Ascending aorta (tissue), 2 donors: ENCODE measurements around the gene KDM6A. TPM values are rescaled to one million over a fixed set of nuclear protein-coding genes. Genes with fewer than 3 reads are reported as not detected.

ENCODE experiments used
- DNase-seq, 2 donors: peaks; one replicate each; pipeline ENCODE4 v3.0.0-alpha.2; 2019; ENCODE audit warnings: low spot score in 2 of 2
- H3K27ac ChIP-seq, 2 donors: fragments of 200-600 bp; sonication (generic); one replicate each; pipeline ENCODE4 v1.5.1; 2016 to 2017; ENCODE audit warnings: mild to moderate bottlenecking in 1 of 2
- H3K27me3 ChIP-seq: fragments of 200-600 bp; sonication (generic); one replicate; pipeline ENCODE4 v1.5.1; 2017
- H3K36me3 ChIP-seq, 2 donors: fragments of 200-600 bp; sonication (generic); one replicate each; pipeline ENCODE4 v1.5.1; 2016
- H3K4me1 ChIP-seq, 2 donors: fragments of 200-600 bp; sonication (generic); one replicate each; pipeline ENCODE4 v1.5.1; 2016 to 2017; ENCODE audit warnings: mild to moderate bottlenecking in 1 of 2
- H3K4me3 ChIP-seq, 2 donors: fragments of 200-600 bp; sonication (generic); one replicate each; pipeline ENCODE4 v1.5.1; 2016 to 2017; ENCODE audit warnings: mild to moderate bottlenecking in 1 of 2
- H3K9me3 ChIP-seq, 2 donors: fragments of 200-600 bp; sonication (generic); one replicate each; pipeline ENCODE4 v1.5.1; 2016
- intact Hi-C: fragments of 100-400 bp; cut with DNase I; formaldehyde crosslinking; loops from one replicate; pipeline ENCODE4 v1.15.1; 2023
- total RNA-seq: library from RNA; depleted of rRNA; stranded (reverse); fragments of >200 nt; gene quantifications from one replicate; pipeline ENCODE4 v1.1.0, GENCODE V29; 2016
- TF ChIP-seq, protein P1 (sequence below), 3 experiments: fragments of 200-600 bp in 2 of 3; fragments of 450-650 bp in 1 of 3; sonication (generic) in 2 of 3; IDR thresholded peaks; one replicate each; pipeline ENCODE4 v1.5.1; 2016 to 2019; ENCODE audit warnings: antibody characterized with exemption in 3 of 3, mild to moderate bottlenecking in 1 of 3, moderate library complexity in 1 of 3

KDM6A gene
- total RNA-seq, 1 donor from 2014 or later, result 16.3 TPM

DNA sequence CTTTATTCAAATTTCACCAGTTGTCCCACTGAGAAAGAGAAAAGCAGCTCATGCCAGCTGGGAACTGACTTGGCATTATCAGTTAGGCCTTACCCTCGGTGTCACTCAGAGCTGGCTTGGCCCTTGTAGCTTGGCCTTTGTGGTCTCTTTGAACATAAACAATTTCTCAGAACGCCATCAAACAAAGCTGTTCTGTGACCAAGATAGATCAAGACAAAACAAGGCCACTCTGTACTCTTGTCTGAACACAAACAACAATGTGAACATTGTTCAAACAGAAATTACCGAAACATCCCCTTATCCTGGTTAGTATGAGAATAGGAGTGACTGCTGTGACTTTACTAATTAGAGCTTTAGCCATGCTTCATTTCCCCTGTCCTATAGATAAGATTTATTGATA lies 270.5 kb downstream of the KDM6A start:
- DNase-seq, result no peak
- Histone ChIP-seq H3K27me3 (no peaks in the 10 kb centered on the region), H3K27ac (no peak overlapping the region), H3K36me3 (no peaks in the 10 kb centered on the region), H3K4me3 (no peak overlapping the region), H3K4me1 (no peaks in the 10 kb centered on the region), H3K9me3 (no peaks in the 10 kb centered on the region)
- TF ChIP-seq, protein P1, sequence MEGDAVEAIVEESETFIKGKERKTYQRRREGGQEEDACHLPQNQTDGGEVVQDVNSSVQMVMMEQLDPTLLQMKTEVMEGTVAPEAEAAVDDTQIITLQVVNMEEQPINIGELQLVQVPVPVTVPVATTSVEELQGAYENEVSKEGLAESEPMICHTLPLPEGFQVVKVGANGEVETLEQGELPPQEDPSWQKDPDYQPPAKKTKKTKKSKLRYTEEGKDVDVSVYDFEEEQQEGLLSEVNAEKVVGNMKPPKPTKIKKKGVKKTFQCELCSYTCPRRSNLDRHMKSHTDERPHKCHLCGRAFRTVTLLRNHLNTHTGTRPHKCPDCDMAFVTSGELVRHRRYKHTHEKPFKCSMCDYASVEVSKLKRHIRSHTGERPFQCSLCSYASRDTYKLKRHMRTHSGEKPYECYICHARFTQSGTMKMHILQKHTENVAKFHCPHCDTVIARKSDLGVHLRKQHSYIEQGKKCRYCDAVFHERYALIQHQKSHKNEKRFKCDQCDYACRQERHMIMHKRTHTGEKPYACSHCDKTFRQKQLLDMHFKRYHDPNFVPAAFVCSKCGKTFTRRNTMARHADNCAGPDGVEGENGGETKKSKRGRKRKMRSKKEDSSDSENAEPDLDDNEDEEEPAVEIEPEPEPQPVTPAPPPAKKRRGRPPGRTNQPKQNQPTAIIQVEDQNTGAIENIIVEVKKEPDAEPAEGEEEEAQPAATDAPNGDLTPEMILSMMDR (IDR thresholded peaks at IDR 0.05), result no peak
- intact Hi-C loops, result no loop called here

DNA sequence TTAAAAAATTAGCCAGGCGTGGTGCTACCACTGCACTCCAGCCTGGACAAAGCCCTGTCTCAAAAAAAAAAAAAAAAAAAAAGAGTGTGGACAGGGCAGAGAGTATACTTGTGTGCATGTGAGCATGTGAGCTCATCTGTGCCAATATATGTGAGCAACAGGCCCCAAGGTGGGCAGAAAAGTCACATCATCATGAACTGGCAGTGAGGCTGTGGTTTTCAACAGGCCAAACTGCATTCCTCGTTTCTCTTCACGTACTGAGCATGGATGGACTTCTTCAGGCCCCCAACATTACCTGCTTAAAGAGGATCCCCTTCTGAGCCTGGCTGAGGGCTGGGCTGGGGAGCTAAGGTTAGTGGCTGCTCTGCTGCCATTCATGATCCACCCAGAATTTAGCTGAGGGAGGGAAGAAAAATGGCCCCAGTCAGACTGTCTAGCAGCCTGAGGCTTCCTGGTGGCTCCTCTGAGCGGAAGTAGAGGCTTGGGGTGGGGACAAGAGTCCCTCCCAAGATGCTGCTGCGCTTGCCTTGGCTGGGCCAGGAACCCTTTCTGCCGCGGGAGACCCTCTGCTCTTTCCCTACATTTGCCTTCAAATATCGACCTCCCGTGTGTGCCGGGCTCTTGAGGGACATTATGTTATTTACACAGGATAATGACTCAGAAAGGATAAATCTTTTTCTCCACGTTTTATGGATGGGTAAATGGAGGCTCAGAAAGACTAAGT lies 272.7 kb downstream of the KDM6A start:
- TF ChIP-seq, protein P1 (IDR thresholded peaks at IDR 0.05), result no peak
- Histone ChIP-seq H3K4me3 (no peak overlapping the region), H3K36me3 (no peaks in the 10 kb centered on the region), H3K4me1 (no peaks in the 10 kb centered on the region), H3K27ac (no peak overlapping the region), H3K9me3 (no peaks in the 10 kb centered on the region), H3K27me3 (no peaks in the 10 kb centered on the region)
- intact Hi-C loops, result no loop called here
- no peak for DNase-seq

DNA sequence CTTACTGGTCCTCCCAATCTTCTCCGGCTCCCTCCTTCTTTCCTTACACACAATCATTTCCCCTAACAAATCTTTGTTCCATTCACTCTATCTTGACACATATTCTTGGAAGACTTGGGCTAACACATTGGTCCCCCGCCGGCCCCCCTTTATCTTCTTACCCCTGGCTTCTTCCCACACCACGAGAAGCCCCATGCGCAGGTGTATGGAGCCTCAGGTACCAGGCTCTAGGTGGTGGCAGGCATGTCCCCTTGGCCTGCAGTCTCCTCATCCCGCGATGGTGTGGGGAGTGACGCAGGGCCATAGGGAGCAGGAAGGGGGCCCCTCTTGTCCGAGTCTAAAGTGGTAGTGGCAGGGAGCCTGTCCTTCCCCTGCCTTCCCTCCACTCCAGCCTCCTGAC lies 277.8 kb downstream of the KDM6A start:
- Histone ChIP-seq H3K27ac (no peak overlapping the region), H3K4me1 (no peaks in the 10 kb centered on the region), H3K36me3 (no peaks in the 10 kb centered on the region), H3K4me3 (no peak overlapping the region), H3K27me3 (no peaks in the 10 kb centered on the region), H3K9me3 (no peaks in the 10 kb centered on the region)
- no peak for DNase-seq
- TF ChIP-seq, protein P1 (IDR thresholded peaks at IDR 0.05), result no peak
- intact Hi-C loops, result no loop called here

DNA sequence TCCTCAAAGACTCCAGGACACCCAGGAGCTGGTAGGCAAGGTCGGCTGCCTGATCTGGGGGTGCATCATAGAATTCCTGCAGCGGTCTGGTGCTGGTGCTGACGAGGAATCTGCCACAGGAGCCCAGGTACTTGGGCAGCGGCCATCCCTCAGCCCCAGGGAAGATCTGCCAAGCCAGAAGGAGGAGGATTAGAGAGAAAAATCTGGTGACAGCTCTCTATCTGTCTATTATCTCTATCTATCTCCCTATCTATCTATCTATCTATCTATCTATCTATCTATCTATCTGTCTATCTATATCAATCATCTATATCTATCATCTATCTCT lies 281.0 kb downstream of the KDM6A start:
- no peak overlapping the region for H3K27ac ChIP-seq
- no peaks in the 10 kb centered on the region for H3K9me3 ChIP-seq
- H3K36me3 ChIP-seq, result no peaks in the 10 kb centered on the region
- no peaks in the 10 kb centered on the region for H3K27me3 ChIP-seq
- intact Hi-C loops, result no loop called here
- no peak overlapping the region for H3K4me3 ChIP-seq
- TF ChIP-seq, protein P1 (IDR thresholded peaks at IDR 0.05), result no peak
- DNase-seq, result no peak
- H3K4me1 ChIP-seq, result no peaks in the 10 kb centered on the region

DNA sequence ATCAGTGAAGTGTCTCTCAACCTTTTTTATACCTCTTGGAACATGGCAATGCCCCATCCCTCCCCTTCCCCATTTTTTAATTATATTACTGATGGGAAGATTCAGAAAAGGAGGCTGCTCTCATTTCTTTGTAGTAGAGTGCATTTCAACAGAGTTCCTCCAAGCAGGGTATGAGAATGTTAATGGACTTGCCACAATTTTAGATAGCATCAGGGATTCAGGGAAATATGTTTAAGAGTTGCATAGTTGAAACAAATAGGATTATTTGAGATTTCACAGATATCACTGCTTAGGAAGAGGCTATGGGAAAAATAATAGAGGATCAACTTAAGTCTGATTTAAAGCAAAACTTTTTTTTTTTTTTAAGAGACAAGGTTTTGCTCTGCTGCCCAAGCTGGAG lies 281.5 kb downstream of the KDM6A start:
- Histone ChIP-seq H3K4me3 (no peak overlapping the region), H3K9me3 (no peaks in the 10 kb centered on the region), H3K27me3 (no peaks in the 10 kb centered on the region), H3K27ac (no peak overlapping the region), H3K36me3 (no peaks in the 10 kb centered on the region), H3K4me1 (no peaks in the 10 kb centered on the region)
- no peak for DNase-seq
- intact Hi-C loops, result no loop called here
- TF ChIP-seq, protein P1 (IDR thresholded peaks at IDR 0.05), result no peak

DNA sequence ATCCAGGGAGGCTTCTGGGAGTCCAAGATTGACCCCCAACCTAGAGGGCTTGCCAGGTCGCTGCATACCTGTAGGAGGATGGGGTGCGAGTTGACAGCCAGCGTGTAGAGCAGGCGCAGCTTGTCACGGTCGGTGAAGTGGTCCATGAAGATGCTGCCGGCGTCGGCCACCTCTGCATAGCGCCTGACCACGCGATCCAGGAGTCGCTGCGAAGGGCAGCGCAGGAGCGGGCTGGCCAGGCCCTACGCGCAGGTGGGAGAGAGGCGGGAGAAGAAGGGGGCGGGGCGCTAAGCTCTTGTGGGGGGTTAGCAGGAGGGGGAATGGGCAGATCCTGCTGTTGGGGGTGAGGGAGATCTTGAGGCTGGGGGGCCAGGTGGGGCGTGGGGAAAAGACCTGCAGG lies 284.7 kb downstream of the KDM6A start:
- intact Hi-C loops, result no loop called here
- H3K4me1 ChIP-seq, result no peaks in the 10 kb centered on the region
- H3K4me3 ChIP-seq, result no peak overlapping the region
- H3K36me3 ChIP-seq, result no peaks in the 10 kb centered on the region
- TF ChIP-seq, protein P1 (IDR thresholded peaks at IDR 0.05), result no peak
- H3K27ac ChIP-seq, result no peak overlapping the region
- DNase-seq, result no peak
- H3K9me3 ChIP-seq, result peaks cover 0 to 3% of the 10 kb centered on the region in 2 donors
- H3K27me3 ChIP-seq, result no peaks in the 10 kb centered on the region
